ENCODE data around the gene BIRC7. TPM values are rescaled to one million over a fixed set of nuclear protein-coding genes. Genes with fewer than 3 reads are reported as not detected.

BIRC7 gene
- total RNA-seq, 2 experiments from 2014 or later = 0.42 TPM; not detected in 1

- Histone ChIP-seq H3K79me2 (ENCODE audit: insufficient read depth, low read depth, low read length) (no peaks in the 10 kb centered on the region), H4K20me1 (ENCODE audit: insufficient read depth, low read length) (no peaks in the 10 kb centered on the region), H3K4me2 (ENCODE audit: low read length) (no peak overlapping the region), H3K4me1 (ENCODE audit: insufficient read depth, low read length, poor library complexity, severe bottlenecking) (no peaks in the 10 kb centered on the region), H3K27ac (ENCODE audit: low read depth, low read length, poor library complexity, severe bottlenecking) (no peak overlapping the region), H2AFZ (ENCODE audit: low read length) (no peak overlapping the region), H3K36me3 (ENCODE audit: insufficient read depth, low read length) (no peaks in the 10 kb centered on the region), H3K4me3 (ENCODE audit: low read depth, low read length, poor library complexity, severe bottlenecking) (no peak overlapping the region), H3K9me3 (ENCODE audit: low read length) (no peaks in the 10 kb centered on the region), H3K9me2 (ENCODE audit: insufficient read depth, low read length) (no peaks in the 10 kb centered on the region)
- ChIA-PET POLR2A (no interaction called here), CTCF (ENCODE audit: unreplicated experiment) (no interaction called here)
- TF ChIP-seq EZH2phosphoT487 (IDR thresholded peaks at IDR 0.05; ENCODE audit: borderline replicate concordance, low read depth, low read length) (no peak), CTCF (conservative IDR thresholded peaks at IDR 0.05; ENCODE audit: low read length) (no peak)
- no peak for DNase-seq (ENCODE audit: low spot score)
- intact Hi-C loops (cut with micrococcal nuclease; ENCODE audit: unreplicated experiment) = no loop called here
- BruUV-seq (replicated peaks) = no TSS peak
Observed at GRCh38 chr20:63261060-63261794, 25.5 kb downstream of the BIRC7 start.

- Histone ChIP-seq H3K4me2 (ENCODE audit: low read length) (no peak overlapping the region), H4K20me1 (ENCODE audit: insufficient read depth, low read length) (no peaks in the 10 kb centered on the region), H3K79me2 (ENCODE audit: insufficient read depth, low read depth, low read length) (no peaks in the 10 kb centered on the region), H3K9me3 (ENCODE audit: low read length) (no peaks in the 10 kb centered on the region), H2AFZ (ENCODE audit: low read length) (no peak overlapping the region), H3K4me3 (ENCODE audit: low read depth, low read length, poor library complexity, severe bottlenecking) (no peak overlapping the region), H3K4me1 (ENCODE audit: insufficient read depth, low read length, poor library complexity, severe bottlenecking) (no peaks in the 10 kb centered on the region), H3K9me2 (ENCODE audit: insufficient read depth, low read length) (no peaks in the 10 kb centered on the region), H3K27ac (ENCODE audit: low read depth, low read length, poor library complexity, severe bottlenecking) (no peak overlapping the region), H3K36me3 (ENCODE audit: insufficient read depth, low read length) (no peaks in the 10 kb centered on the region)
- CTCF ChIA-PET (ENCODE audit: unreplicated experiment) = no interaction called here
- POLR2A ChIA-PET = no interaction called here
- DNase-seq (ENCODE audit: low spot score) = no peak
- BruUV-seq (replicated peaks) = no TSS peak
- intact Hi-C loops (cut with micrococcal nuclease; ENCODE audit: unreplicated experiment) = no loop called here
- no peak for TF ChIP-seq CTCF (conservative IDR thresholded peaks at IDR 0.05; ENCODE audit: low read length)
- TF ChIP-seq EZH2phosphoT487 (IDR thresholded peaks at IDR 0.05; ENCODE audit: borderline replicate concordance, low read depth, low read length) = no peak
Observed at GRCh38 chr20:63261795-63262528, 26.3 kb downstream of the BIRC7 start.

GRCh38 chr20:63262836-63263235, 27.1 kb downstream of the BIRC7 start:
- no TSS peak for BruUV-seq (replicated peaks)
- Histone ChIP-seq H3K36me3 (ENCODE audit: insufficient read depth, low read length) (no peaks in the 10 kb centered on the region), H3K9me3 (ENCODE audit: low read length) (no peaks in the 10 kb centered on the region), H3K9me2 (ENCODE audit: insufficient read depth, low read length) (no peaks in the 10 kb centered on the region), H3K79me2 (ENCODE audit: insufficient read depth, low read depth, low read length) (no peaks in the 10 kb centered on the region), H3K4me3 (ENCODE audit: low read depth, low read length, poor library complexity, severe bottlenecking) (no peak overlapping the region), H4K20me1 (ENCODE audit: insufficient read depth, low read length) (no peaks in the 10 kb centered on the region), H2AFZ (ENCODE audit: low read length) (no peak overlapping the region), H3K4me2 (ENCODE audit: low read length) (no peak overlapping the region), H3K4me1 (ENCODE audit: insufficient read depth, low read length, poor library complexity, severe bottlenecking) (no peaks in the 10 kb centered on the region), H3K27ac (ENCODE audit: low read depth, low read length, poor library complexity, severe bottlenecking) (no peak overlapping the region)
- POLR2A ChIA-PET = no interaction called here
- no peak for TF ChIP-seq EZH2phosphoT487 (IDR thresholded peaks at IDR 0.05; ENCODE audit: borderline replicate concordance, low read depth, low read length)
- CTCF ChIA-PET (ENCODE audit: unreplicated experiment) = no interaction called here
- no peak for DNase-seq (ENCODE audit: low spot score)
- intact Hi-C loops (cut with micrococcal nuclease; ENCODE audit: unreplicated experiment) = no loop called here

All from OCI-LY7 (cell line).